Measurements from ENCODE around the gene RHOB.
"Not testable (repeated sequence)": the region's sequence is repeated elsewhere in the genome, so short reads cannot be mapped to it uniquely, and the experiment has no call there.

The RHOB gene

DNA sequence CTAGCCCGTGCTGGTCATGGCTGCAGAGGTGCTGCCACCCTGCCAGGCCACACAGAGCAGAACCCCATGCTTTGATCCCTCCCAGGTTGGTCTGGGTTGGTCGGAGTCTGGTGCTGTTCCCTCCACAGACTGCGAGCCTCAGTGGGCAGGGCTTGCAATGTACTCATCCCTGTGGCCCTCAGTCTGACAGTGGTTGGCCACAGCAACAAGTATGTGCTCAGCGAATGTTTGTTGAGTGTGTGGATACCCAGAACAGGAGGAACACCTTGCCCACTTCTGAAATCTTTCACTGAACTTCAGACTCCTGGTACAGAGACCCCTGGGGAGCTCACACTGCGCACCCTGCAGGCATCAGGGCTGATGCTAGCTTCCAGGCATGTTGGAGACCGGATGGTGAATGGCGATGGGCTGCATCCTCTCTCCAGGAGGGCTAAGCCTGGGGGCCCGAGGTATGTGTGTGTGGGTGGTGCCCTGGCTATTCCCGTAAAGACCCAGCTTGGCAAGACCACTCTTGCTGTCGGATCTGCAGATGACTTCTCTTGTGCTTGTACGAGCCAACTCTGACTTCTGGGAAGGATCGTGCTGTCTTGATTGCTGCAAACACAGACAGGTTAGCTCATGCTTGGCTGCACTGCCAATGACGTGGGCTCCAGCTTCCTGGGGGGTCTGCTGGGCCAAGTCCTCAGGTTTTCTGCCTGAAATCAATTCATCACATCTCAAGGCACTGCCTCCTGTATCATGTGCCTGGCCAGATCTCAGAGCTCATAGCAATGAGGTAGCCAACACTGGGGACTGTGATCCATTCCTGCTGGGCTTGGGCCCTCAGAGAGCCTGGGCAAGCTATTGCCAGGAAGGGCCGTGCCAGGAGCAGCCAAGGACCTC is 43.7 kb downstream of the RHOB start (continued):
- TF ChIP-seq PPARA (CRISPR knock-in tag; IDR thresholded peaks at IDR 0.05; ENCODE audit: borderline replicate concordance) (no peak), ZNF70 (CRISPR knock-in tag; IDR thresholded peaks at IDR 0.05) (no peak), ZFP3 (CRISPR knock-in tag; IDR thresholded peaks at IDR 0.05) (no peak), SNAI2 (CRISPR knock-in tag; IDR thresholded peaks at IDR 0.05) (peak; percentile 78), ZNF8 (CRISPR knock-in tag; IDR thresholded peaks at IDR 0.05) (no peak), ARNTL (CRISPR knock-in tag; IDR thresholded peaks at IDR 0.05; ENCODE audit: borderline replicate concordance, low read depth) (no peak)
- TF ChIP-seq, protein P1, sequence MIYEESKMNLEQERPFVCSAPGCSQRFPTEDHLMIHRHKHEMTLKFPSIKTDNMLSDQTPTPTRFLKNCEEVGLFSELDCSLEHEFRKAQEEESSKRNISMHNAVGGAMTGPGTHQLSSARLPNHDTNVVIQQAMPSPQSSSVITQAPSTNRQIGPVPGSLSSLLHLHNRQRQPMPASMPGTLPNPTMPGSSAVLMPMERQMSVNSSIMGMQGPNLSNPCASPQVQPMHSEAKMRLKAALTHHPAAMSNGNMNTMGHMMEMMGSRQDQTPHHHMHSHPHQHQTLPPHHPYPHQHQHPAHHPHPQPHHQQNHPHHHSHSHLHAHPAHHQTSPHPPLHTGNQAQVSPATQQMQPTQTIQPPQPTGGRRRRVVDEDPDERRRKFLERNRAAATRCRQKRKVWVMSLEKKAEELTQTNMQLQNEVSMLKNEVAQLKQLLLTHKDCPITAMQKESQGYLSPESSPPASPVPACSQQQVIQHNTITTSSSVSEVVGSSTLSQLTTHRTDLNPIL (CRISPR knock-in tag; IDR thresholded peaks at IDR 0.05; ENCODE audit: low read depth): peak; percentile 56; the same call in 1 of the 2 replicates
- TF ChIP-seq, protein P2, sequence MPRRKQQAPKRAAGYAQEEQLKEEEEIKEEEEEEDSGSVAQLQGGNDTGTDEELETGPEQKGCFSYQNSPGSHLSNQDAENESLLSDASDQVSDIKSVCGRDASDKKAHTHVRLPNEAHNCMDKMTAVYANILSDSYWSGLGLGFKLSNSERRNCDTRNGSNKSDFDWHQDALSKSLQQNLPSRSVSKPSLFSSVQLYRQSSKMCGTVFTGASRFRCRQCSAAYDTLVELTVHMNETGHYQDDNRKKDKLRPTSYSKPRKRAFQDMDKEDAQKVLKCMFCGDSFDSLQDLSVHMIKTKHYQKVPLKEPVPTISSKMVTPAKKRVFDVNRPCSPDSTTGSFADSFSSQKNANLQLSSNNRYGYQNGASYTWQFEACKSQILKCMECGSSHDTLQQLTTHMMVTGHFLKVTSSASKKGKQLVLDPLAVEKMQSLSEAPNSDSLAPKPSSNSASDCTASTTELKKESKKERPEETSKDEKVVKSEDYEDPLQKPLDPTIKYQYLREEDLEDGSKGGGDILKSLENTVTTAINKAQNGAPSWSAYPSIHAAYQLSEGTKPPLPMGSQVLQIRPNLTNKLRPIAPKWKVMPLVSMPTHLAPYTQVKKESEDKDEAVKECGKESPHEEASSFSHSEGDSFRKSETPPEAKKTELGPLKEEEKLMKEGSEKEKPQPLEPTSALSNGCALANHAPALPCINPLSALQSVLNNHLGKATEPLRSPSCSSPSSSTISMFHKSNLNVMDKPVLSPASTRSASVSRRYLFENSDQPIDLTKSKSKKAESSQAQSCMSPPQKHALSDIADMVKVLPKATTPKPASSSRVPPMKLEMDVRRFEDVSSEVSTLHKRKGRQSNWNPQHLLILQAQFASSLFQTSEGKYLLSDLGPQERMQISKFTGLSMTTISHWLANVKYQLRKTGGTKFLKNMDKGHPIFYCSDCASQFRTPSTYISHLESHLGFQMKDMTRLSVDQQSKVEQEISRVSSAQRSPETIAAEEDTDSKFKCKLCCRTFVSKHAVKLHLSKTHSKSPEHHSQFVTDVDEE (CRISPR knock-in tag; IDR thresholded peaks at IDR 0.05): no peak

DNA sequence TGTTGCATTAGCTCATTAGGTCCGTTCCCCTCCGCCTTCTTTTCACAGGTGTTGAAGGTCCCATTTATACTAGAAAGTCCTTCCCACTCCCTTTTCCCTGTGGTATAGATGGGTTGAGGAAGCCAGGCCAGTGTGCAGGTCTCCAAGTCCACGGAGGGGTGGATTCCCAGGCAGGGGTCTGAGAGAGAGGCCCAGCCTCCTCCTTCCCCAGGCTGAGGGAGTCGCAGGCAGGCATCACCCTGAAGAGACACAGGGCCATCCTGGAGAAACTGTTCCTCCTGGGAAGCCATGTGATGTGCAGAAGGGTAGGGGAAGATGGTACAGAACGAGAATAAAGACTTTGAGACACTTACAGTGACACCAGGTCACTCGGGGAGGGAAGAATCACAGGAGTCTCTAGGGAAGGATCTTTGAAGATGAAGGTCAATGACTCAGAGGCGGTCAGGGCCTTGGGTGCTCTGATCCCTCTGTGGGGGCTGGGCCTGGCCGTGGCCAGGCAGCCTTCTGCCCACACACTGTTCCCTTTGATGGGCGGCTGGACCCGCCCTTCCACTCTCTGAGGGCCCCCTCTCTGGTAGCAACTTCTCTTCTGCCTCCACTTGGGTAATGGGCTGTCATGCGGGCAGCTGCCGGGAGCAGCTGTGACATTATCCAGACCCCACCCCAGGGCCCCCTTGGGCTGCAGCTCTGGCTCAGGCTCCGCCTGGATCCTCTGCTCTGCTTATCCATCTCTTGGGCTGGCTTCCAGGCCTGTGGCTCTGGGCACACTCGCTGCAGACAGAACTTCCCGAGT is 45.1 kb downstream of the RHOB start:
- no peak for TF ChIP-seq OSR1 (CRISPR knock-in tag; IDR thresholded peaks at IDR 0.05)
- TF ChIP-seq, protein P3, sequence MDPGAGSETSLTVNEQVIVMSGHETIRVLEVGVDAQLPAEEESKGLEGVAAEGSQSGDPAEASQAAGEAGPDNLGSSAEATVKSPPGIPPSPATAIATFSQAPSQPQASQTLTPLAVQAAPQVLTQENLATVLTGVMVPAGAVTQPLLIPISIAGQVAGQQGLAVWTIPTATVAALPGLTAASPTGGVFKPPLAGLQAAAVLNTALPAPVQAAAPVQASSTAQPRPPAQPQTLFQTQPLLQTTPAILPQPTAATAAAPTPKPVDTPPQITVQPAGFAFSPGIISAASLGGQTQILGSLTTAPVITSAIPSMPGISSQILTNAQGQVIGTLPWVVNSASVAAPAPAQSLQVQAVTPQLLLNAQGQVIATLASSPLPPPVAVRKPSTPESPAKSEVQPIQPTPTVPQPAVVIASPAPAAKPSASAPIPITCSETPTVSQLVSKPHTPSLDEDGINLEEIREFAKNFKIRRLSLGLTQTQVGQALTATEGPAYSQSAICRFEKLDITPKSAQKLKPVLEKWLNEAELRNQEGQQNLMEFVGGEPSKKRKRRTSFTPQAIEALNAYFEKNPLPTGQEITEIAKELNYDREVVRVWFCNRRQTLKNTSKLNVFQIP (CRISPR knock-in tag; IDR thresholded peaks at IDR 0.05; ENCODE audit: borderline replicate concordance, low read depth): no peak
- no peak for TF ChIP-seq CSDC2 (CRISPR knock-in tag; IDR thresholded peaks at IDR 0.05)
- TF ChIP-seq ESRRG (CRISPR knock-in tag; IDR thresholded peaks at IDR 0.05): no peak
- peak; percentile 97 for TF ChIP-seq TCF4 (CRISPR knock-in tag; IDR thresholded peaks at IDR 0.05; ENCODE audit: borderline replicate concordance)
- peak; percentile 71; the same call in 1 of the 2 replicates for TF ChIP-seq ISL1 (CRISPR knock-in tag; IDR thresholded peaks at IDR 0.05)
- no peak for TF ChIP-seq TOX (CRISPR knock-in tag; IDR thresholded peaks at IDR 0.05; ENCODE audit: borderline replicate concordance)
- 0 out of 2 replicates have a peak, but pooled peaks have one; percentile 37 for TF ChIP-seq ZNF8 (CRISPR knock-in tag; IDR thresholded peaks at IDR 0.05)
- 0 out of 2 replicates have a peak, but pooled peaks have one; percentile 53 for TF ChIP-seq ZNF70 (CRISPR knock-in tag; IDR thresholded peaks at IDR 0.05)
- no peak for TF ChIP-seq BACH2 (CRISPR knock-in tag; IDR thresholded peaks at IDR 0.05; ENCODE audit: borderline replicate concordance)
- TF ChIP-seq, protein P1 (CRISPR knock-in tag; IDR thresholded peaks at IDR 0.05; ENCODE audit: low read depth): peak; percentile 28; the same call in 1 of the 2 replicates
- TF ChIP-seq, protein P2 (CRISPR knock-in tag; IDR thresholded peaks at IDR 0.05): peak; percentile 97
- TF ChIP-seq, protein P4, sequence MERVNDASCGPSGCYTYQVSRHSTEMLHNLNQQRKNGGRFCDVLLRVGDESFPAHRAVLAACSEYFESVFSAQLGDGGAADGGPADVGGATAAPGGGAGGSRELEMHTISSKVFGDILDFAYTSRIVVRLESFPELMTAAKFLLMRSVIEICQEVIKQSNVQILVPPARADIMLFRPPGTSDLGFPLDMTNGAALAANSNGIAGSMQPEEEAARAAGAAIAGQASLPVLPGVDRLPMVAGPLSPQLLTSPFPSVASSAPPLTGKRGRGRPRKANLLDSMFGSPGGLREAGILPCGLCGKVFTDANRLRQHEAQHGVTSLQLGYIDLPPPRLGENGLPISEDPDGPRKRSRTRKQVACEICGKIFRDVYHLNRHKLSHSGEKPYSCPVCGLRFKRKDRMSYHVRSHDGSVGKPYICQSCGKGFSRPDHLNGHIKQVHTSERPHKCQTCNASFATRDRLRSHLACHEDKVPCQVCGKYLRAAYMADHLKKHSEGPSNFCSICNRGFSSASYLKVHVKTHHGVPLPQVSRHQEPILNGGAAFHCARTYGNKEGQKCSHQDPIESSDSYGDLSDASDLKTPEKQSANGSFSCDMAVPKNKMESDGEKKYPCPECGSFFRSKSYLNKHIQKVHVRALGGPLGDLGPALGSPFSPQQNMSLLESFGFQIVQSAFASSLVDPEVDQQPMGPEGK (CRISPR knock-in tag; IDR thresholded peaks at IDR 0.05; ENCODE audit: borderline replicate concordance): peak; percentile 24; the same call in 1 of the 2 replicates
- TF ChIP-seq RARB (CRISPR knock-in tag; IDR thresholded peaks at IDR 0.05): no peak
- no peak for TF ChIP-seq ZNF565 (CRISPR knock-in tag; conservative IDR thresholded peaks at IDR 0.05; ENCODE audit: low read depth)
- 0 out of 2 replicates have a peak, but pooled peaks have one; percentile 43 for TF ChIP-seq ZFP3 (CRISPR knock-in tag; IDR thresholded peaks at IDR 0.05)
- TF ChIP-seq ARNTL (CRISPR knock-in tag; IDR thresholded peaks at IDR 0.05; ENCODE audit: borderline replicate concordance, low read depth): no peak
- TF ChIP-seq ZFP30 (CRISPR knock-in tag; IDR thresholded peaks at IDR 0.05): peak; percentile 42; the same call in 1 of the 2 replicates
- 0 out of 2 replicates have a peak, but pooled peaks have one; percentile 39 for TF ChIP-seq PPARA (CRISPR knock-in tag; IDR thresholded peaks at IDR 0.05; ENCODE audit: borderline replicate concordance)
- TF ChIP-seq, protein P5, sequence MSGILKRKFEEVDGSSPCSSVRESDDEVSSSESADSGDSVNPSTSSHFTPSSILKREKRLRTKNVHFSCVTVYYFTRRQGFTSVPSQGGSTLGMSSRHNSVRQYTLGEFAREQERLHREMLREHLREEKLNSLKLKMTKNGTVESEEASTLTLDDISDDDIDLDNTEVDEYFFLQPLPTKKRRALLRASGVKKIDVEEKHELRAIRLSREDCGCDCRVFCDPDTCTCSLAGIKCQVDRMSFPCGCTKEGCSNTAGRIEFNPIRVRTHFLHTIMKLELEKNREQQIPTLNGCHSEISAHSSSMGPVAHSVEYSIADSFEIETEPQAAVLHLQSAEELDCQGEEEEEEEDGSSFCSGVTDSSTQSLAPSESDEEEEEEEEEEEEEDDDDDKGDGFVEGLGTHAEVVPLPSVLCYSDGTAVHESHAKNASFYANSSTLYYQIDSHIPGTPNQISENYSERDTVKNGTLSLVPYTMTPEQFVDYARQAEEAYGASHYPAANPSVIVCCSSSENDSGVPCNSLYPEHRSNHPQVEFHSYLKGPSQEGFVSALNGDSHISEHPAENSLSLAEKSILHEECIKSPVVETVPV (CRISPR knock-in tag; IDR thresholded peaks at IDR 0.05): 0 out of 2 replicates have a peak, but pooled peaks have one; percentile 32
- peak; percentile 66 for ATAC-seq

DNA sequence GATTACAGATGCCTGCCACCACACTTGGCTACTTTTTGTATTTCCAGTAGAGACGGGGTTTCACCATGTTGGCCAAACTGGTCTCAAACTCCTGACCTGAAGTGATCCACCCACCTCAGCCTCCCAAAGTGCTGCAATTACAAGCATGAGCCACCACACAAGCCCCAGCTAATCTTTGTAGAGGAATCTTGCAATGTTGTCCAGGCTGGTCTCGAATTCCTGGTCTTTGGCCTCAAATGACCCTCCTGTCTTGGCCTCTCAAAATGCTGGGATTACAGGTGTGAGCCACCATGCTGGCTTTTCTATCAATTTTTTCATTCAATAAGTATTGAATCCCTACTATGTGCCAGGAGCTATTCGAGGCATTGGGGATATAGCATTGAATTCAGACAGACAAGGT is 46.2 kb downstream of the RHOB start:
- not testable (repeated sequence) for ATAC-seq

Measured in SK-N-SH treated with all-trans-retinoic acid at 6 μM for 48 hours (cell line).